A673 (cell line): ENCODE data around the gene TMEM63A. TPM values are rescaled to one million over a fixed set of nuclear protein-coding genes. Genes with fewer than 3 reads are reported as not detected.
A peak's percentile ranks its signal among the peaks of the same experiment; 100 is the strongest.

Experiments
- BruUV-seq: library from RNA; stranded (reverse); fragments of 400-500 nt; replicated peaks from 2 replicates; lab custom pipeline; 2021; lab: Mats Ljungman, UMichigan
- CTCF ChIA-PET: fragments of 300-600 bp; sonication (Branson Sonifier 250); formaldehyde crosslinking; loops from one replicate; lab custom pipeline; 2022; ENCODE audit warnings: antibody characterized with exemption; lab: Charles Lee
- POLR2A ChIA-PET: fragments of 300-600 bp; sonication (Branson Sonifier 250); formaldehyde crosslinking; loops from one replicate; lab custom pipeline; 2022; ENCODE audit warnings: antibody characterized with exemption; ENCODE audit not compliant: low non-redundant PET; lab: Charles Lee
- DNase-seq: peaks from one replicate; pipeline ENCODE4 v3.0.0-alpha.2; 2015; ENCODE audit warnings: low spot score
- H3K27ac ChIP-seq: fragments of 200-600 bp; sonication (generic); 2 replicates; pipeline ENCODE4 v1.5.1; 2016; ENCODE audit warnings: mixed run types, low read depth, mild to moderate bottlenecking, mixed read lengths, antibody characterized with exemption, low read length; ENCODE audit not compliant: poor library complexity, severe bottlenecking
- H3K27me3 ChIP-seq: fragments of 200-600 bp; sonication (generic); replicated peaks from 2 replicates; pipeline ENCODE4 v1.6.1; 2017; ENCODE audit warnings: mixed run types, low read depth, mild to moderate bottlenecking, mixed read lengths, antibody characterized with exemption, low read length; ENCODE audit not compliant: insufficient read depth, poor library complexity
- H3K36me3 ChIP-seq: fragments of 200-600 bp; sonication (generic); 2 replicates; pipeline ENCODE4 v1.6.1; 2016; ENCODE audit warnings: mixed run types, mild to moderate bottlenecking, mixed read lengths, antibody characterized with exemption, low read length; ENCODE audit not compliant: insufficient read depth, poor library complexity, severe bottlenecking
- H3K4me1 ChIP-seq: fragments of 200-600 bp; sonication (generic); 2 replicates; pipeline ENCODE4 v1.6.1; 2017; ENCODE audit warnings: mixed run types, mild to moderate bottlenecking, mixed read lengths, antibody characterized with exemption, low read length; ENCODE audit not compliant: insufficient read depth, poor library complexity, severe bottlenecking
- H3K4me3 ChIP-seq: fragments of 200-600 bp; sonication (generic); 2 replicates; pipeline ENCODE4 v1.5.1; 2016; ENCODE audit warnings: low read depth, mixed run types, mild to moderate bottlenecking, mixed read lengths, low read length; ENCODE audit not compliant: poor library complexity, severe bottlenecking
- H3K9me3 ChIP-seq: fragments of 200-600 bp; sonication (generic); 2 replicates; pipeline ENCODE4 v1.6.1; 2016; ENCODE audit warnings: mixed run types, low read depth, mild to moderate bottlenecking, mixed read lengths, antibody characterized with exemption, low read length; ENCODE audit not compliant: poor library complexity, severe bottlenecking
- EZH2 ChIP-seq: fragments of 200-600 bp; sonication (generic); IDR thresholded peaks from 2 replicates; pipeline ENCODE4 v1.6.1; 2017; ENCODE audit warnings: borderline replicate concordance, low read depth, mild to moderate bottlenecking, mixed read lengths, antibody characterized with exemption, low read length; ENCODE audit not compliant: poor library complexity, severe bottlenecking
- intact Hi-C: fragments of 100-400 bp; cut with micrococcal nuclease; formaldehyde crosslinking; loops from one replicate; pipeline ENCODE4 v1.10.0; 2022; ENCODE audit not compliant: unreplicated experiment
- total RNA-seq: library from RNA; stranded (reverse); gene quantifications from 2 replicates; pipeline ENCODE4 v1.2.3, GENCODE V29; 2021
- TF ChIP-seq, protein P1 (sequence below): fragments of 300-800, 200-600 bp; sonication (generic); conservative IDR thresholded peaks from 2 replicates; pipeline ENCODE4 v1.5.1; 2017; ENCODE audit warnings: low read depth, mild to moderate bottlenecking, antibody characterized with exemption, low read length, moderate library complexity, mixed read lengths

Gene TMEM63A
- total RNA-seq, 1 experiment from 2014 or later, result 25.3 TPM

DNA sequence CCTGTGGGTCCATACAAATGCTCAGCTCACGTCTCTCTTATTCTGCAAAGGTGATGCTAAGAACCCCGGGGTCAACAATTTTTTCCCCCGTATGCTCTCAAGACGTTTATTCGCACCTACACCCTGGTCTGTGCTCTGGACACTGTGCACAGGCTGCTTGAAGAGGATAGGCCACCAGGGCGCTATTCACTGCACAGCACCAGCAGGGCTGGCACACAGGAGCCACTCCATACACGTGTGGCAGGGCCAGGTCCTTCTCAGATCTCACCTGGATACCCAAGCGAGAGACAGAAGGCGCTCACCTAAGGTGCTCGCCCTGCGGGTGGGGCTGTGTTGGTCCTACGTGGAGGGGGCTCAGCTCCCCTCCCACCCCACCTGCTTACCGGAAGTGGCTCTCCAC lies 16.7 kb downstream of the TMEM63A start:
- no peaks in the 10 kb centered on the region for H3K9me3 ChIP-seq
- intact Hi-C loops, result no loop called here
- DNase-seq, result no peak
- peaks cover 4% of the 10 kb centered on the region for H3K36me3 ChIP-seq
- peak overlapping the region; percentile 60 for H3K27ac ChIP-seq
- ChIA-PET POLR2A (no interaction called here), CTCF (no interaction called here)
- H3K27me3 ChIP-seq, result no peaks in the 10 kb centered on the region
- no TSS peak for BruUV-seq
- no peak for TF ChIP-seq EZH2
- TF ChIP-seq, protein P1, sequence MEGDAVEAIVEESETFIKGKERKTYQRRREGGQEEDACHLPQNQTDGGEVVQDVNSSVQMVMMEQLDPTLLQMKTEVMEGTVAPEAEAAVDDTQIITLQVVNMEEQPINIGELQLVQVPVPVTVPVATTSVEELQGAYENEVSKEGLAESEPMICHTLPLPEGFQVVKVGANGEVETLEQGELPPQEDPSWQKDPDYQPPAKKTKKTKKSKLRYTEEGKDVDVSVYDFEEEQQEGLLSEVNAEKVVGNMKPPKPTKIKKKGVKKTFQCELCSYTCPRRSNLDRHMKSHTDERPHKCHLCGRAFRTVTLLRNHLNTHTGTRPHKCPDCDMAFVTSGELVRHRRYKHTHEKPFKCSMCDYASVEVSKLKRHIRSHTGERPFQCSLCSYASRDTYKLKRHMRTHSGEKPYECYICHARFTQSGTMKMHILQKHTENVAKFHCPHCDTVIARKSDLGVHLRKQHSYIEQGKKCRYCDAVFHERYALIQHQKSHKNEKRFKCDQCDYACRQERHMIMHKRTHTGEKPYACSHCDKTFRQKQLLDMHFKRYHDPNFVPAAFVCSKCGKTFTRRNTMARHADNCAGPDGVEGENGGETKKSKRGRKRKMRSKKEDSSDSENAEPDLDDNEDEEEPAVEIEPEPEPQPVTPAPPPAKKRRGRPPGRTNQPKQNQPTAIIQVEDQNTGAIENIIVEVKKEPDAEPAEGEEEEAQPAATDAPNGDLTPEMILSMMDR, result no peak
- H3K4me1 ChIP-seq, result peaks cover 7% of the 10 kb centered on the region
- H3K4me3 ChIP-seq, result no peak overlapping the region

DNA sequence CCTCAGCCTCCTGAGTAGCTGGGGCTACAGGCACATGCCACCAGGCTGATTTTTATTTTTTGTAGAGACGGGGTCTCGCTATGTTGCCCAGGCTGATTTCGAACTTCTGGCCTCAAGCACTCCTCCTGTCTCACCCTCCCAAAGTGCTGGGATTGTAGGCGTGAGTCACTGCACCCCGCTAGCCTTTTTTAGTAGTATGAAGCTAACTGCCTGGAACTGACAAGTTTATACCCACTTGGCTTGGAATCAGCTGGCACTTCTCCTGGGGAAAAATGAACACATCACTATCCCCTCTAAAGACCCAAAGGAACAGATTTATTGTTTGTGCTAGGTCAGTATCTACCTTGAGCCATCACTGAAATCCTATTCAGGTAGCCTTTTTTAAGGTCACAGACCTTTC lies 19.0 kb downstream of the TMEM63A start:
- no peak for TF ChIP-seq EZH2
- TF ChIP-seq, protein P1, result no peak
- Histone ChIP-seq H3K9me3 (no peaks in the 10 kb centered on the region), H3K4me3 (no peak overlapping the region), H3K27me3 (no peaks in the 10 kb centered on the region), H3K4me1 (peaks cover 7% of the 10 kb centered on the region), H3K27ac (no peak overlapping the region), H3K36me3 (peaks cover 4% of the 10 kb centered on the region)
- BruUV-seq, result no TSS peak
- POLR2A ChIA-PET, result no interaction called here
- intact Hi-C loops, result no loop called here
- peak; percentile 51 for DNase-seq
- CTCF ChIA-PET, result interaction anchor here (0.6 kb wide), 1 partner anchor 54 kb away, joined by 3 read pairs; no protein-coding TSS in a partner anchor

DNA sequence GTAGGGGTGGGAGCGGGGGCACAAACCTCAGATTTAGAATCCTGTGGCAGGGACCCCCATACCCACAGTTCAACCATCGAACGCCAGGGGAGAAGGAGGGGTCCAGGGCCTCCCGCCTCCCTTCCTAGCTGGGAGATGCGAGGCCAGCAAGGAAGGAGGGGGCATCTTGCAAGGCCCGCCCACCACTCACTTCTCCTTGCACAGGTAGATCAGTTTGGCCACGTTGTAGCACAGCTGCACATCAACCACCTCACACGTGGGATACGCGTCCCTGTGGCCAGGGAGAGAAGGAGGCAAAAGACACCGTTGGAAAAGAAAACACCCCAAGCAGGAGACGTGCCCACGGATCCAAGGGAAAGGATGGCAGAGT lies 19.6 kb downstream of the TMEM63A start:
- ChIA-PET POLR2A (no interaction called here), CTCF (no interaction called here)
- no peak for DNase-seq
- Histone ChIP-seq H3K27me3 (no peaks in the 10 kb centered on the region), H3K4me3 (no peak overlapping the region), H3K4me1 (peaks cover 7% of the 10 kb centered on the region), H3K27ac (no peak overlapping the region), H3K36me3 (peaks cover 4% of the 10 kb centered on the region), H3K9me3 (no peaks in the 10 kb centered on the region)
- intact Hi-C loops, result no loop called here
- TF ChIP-seq, protein P1, result no peak
- BruUV-seq, result no TSS peak
